SK-N-SH treated with all-trans-retinoic acid at 6 μM for 48 hours (cell line): ENCODE results near the gene AMZ1.
"Not testable (repeated sequence)": the region's sequence is repeated elsewhere in the genome, so short reads cannot be mapped to it uniquely, and the experiment has no call there.

Source experiments
- ARNTL ChIP-seq: fragments of 450-650 bp; formaldehyde crosslinking; IDR thresholded peaks from 2 replicates; pipeline ENCODE4 v1.5.0; 2020; ENCODE audit warnings: low read depth, mild to moderate bottlenecking, moderate library complexity, borderline replicate concordance
- ESRRG ChIP-seq: fragments of 250-450 bp; sonication (Bioruptor Pico); IDR thresholded peaks from 2 replicates; pipeline ENCODE4 v1.6.1; 2021; ENCODE audit warnings: mild to moderate bottlenecking
- GLIS3 ChIP-seq: fragments of 250-450 bp; sonication (Bioruptor Pico); IDR thresholded peaks from 2 replicates; pipeline ENCODE4 v1.5.0; 2020; ENCODE audit warnings: mild to moderate bottlenecking, moderate library complexity
- TCF4 ChIP-seq: fragments of 250-450 bp; sonication (Bioruptor Pico); IDR thresholded peaks from 2 replicates; pipeline ENCODE4 v1.8.0; 2021; ENCODE audit warnings: mild to moderate bottlenecking, moderate library complexity, borderline replicate concordance
- TOX ChIP-seq: fragments of 250-450 bp; sonication (Bioruptor Pico); IDR thresholded peaks from 2 replicates; pipeline ENCODE4 v1.8.0; 2021; ENCODE audit warnings: mild to moderate bottlenecking, moderate library complexity, borderline replicate concordance
- ZC3H10 ChIP-seq: fragments of 250-450 bp; sonication (Bioruptor Pico); IDR thresholded peaks from 2 replicates; pipeline ENCODE4 v1.5.1; 2021; ENCODE audit warnings: mild to moderate bottlenecking, moderate library complexity
- ZFP3 ChIP-seq: fragments of 250-450 bp; sonication (Bioruptor Pico); IDR thresholded peaks from 2 replicates; pipeline ENCODE4 v1.5.0; 2020; ENCODE audit warnings: mild to moderate bottlenecking, moderate library complexity
- ZNF70 ChIP-seq: fragments of 450-650 bp; formaldehyde crosslinking; IDR thresholded peaks from 2 replicates; pipeline ENCODE4 v1.5.0; 2020; ENCODE audit warnings: mild to moderate bottlenecking, moderate library complexity
- TF ChIP-seq, protein P1 (sequence below): fragments of 250-450 bp; sonication (Bioruptor Pico); IDR thresholded peaks from 2 replicates; pipeline ENCODE4 v1.5.0; 2020; ENCODE audit warnings: mild to moderate bottlenecking, moderate library complexity
- TF ChIP-seq, protein P2 (sequence below): fragments of 250-450 bp; sonication (Bioruptor Pico); IDR thresholded peaks from 2 replicates; pipeline ENCODE4 v1.5.1; 2020; ENCODE audit warnings: low read depth, mild to moderate bottlenecking, moderate library complexity
- TF ChIP-seq, protein P3 (sequence below): fragments of 250-450 bp; sonication (Bioruptor Pico); IDR thresholded peaks from 2 replicates; pipeline ENCODE4 v1.8.0; 2021; ENCODE audit warnings: low read depth, mild to moderate bottlenecking, moderate library complexity, borderline replicate concordance
- TF ChIP-seq, protein P4 (sequence below): fragments of 250-450 bp; sonication (Bioruptor Pico); IDR thresholded peaks from 2 replicates; pipeline ENCODE4 v1.8.0; 2020; ENCODE audit warnings: mild to moderate bottlenecking, moderate library complexity, borderline replicate concordance
- TF ChIP-seq, protein P5 (sequence below): fragments of 250-450 bp; sonication (Bioruptor Pico); IDR thresholded peaks from 2 replicates; pipeline ENCODE4 v1.5.1; 2021; ENCODE audit warnings: mild to moderate bottlenecking, moderate library complexity

DNA sequence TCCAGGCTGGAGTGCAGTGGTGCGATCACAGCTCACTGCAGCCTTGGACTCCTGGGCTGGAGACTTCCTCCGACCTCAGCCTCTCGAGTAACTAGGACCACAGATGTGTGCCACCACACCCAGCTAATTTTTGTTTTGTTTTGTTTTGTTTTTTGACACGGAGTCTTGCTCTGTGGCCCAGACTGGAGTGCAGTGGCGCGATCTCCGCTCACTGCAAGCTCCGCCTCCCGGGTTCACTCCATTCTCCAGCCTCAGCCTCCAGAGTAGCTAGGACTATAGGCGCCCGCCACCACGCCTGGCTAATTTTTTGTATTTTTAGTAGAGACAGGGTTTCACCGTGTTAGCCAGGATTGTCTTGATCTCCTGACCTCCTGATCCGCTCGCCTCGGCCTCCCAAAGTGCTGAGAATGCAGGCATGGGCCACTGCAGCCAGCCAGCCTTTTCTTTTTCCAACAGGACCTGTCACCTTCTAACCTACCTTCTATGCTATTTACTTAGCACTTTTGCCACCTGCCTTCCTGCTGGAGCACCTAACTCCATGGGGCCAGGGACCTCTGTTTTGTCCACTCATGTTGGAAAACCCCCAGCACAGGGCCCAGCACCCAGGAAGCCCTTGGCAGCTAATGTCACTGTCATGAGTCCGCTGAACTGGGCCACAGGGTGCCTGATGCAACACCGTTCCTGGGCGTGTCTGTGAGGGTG lies 5.6 kb downstream of the AMZ1 start:
- TF ChIP-seq, protein P1, sequence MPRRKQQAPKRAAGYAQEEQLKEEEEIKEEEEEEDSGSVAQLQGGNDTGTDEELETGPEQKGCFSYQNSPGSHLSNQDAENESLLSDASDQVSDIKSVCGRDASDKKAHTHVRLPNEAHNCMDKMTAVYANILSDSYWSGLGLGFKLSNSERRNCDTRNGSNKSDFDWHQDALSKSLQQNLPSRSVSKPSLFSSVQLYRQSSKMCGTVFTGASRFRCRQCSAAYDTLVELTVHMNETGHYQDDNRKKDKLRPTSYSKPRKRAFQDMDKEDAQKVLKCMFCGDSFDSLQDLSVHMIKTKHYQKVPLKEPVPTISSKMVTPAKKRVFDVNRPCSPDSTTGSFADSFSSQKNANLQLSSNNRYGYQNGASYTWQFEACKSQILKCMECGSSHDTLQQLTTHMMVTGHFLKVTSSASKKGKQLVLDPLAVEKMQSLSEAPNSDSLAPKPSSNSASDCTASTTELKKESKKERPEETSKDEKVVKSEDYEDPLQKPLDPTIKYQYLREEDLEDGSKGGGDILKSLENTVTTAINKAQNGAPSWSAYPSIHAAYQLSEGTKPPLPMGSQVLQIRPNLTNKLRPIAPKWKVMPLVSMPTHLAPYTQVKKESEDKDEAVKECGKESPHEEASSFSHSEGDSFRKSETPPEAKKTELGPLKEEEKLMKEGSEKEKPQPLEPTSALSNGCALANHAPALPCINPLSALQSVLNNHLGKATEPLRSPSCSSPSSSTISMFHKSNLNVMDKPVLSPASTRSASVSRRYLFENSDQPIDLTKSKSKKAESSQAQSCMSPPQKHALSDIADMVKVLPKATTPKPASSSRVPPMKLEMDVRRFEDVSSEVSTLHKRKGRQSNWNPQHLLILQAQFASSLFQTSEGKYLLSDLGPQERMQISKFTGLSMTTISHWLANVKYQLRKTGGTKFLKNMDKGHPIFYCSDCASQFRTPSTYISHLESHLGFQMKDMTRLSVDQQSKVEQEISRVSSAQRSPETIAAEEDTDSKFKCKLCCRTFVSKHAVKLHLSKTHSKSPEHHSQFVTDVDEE (CRISPR knock-in tag): not testable (repeated sequence)
- not testable (repeated sequence) for TF ChIP-seq TOX; TCF4 (CRISPR knock-in tag); GLIS3; ZC3H10 (CRISPR knock-in tag); ESRRG (CRISPR knock-in tag); ZNF70 (CRISPR knock-in tag); ARNTL (CRISPR knock-in tag); ZFP3 (CRISPR knock-in tag)
- TF ChIP-seq, protein P2, sequence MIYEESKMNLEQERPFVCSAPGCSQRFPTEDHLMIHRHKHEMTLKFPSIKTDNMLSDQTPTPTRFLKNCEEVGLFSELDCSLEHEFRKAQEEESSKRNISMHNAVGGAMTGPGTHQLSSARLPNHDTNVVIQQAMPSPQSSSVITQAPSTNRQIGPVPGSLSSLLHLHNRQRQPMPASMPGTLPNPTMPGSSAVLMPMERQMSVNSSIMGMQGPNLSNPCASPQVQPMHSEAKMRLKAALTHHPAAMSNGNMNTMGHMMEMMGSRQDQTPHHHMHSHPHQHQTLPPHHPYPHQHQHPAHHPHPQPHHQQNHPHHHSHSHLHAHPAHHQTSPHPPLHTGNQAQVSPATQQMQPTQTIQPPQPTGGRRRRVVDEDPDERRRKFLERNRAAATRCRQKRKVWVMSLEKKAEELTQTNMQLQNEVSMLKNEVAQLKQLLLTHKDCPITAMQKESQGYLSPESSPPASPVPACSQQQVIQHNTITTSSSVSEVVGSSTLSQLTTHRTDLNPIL (CRISPR knock-in tag): not testable (repeated sequence)
- TF ChIP-seq, protein P3, sequence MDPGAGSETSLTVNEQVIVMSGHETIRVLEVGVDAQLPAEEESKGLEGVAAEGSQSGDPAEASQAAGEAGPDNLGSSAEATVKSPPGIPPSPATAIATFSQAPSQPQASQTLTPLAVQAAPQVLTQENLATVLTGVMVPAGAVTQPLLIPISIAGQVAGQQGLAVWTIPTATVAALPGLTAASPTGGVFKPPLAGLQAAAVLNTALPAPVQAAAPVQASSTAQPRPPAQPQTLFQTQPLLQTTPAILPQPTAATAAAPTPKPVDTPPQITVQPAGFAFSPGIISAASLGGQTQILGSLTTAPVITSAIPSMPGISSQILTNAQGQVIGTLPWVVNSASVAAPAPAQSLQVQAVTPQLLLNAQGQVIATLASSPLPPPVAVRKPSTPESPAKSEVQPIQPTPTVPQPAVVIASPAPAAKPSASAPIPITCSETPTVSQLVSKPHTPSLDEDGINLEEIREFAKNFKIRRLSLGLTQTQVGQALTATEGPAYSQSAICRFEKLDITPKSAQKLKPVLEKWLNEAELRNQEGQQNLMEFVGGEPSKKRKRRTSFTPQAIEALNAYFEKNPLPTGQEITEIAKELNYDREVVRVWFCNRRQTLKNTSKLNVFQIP (CRISPR knock-in tag): not testable (repeated sequence)
- TF ChIP-seq, protein P4, sequence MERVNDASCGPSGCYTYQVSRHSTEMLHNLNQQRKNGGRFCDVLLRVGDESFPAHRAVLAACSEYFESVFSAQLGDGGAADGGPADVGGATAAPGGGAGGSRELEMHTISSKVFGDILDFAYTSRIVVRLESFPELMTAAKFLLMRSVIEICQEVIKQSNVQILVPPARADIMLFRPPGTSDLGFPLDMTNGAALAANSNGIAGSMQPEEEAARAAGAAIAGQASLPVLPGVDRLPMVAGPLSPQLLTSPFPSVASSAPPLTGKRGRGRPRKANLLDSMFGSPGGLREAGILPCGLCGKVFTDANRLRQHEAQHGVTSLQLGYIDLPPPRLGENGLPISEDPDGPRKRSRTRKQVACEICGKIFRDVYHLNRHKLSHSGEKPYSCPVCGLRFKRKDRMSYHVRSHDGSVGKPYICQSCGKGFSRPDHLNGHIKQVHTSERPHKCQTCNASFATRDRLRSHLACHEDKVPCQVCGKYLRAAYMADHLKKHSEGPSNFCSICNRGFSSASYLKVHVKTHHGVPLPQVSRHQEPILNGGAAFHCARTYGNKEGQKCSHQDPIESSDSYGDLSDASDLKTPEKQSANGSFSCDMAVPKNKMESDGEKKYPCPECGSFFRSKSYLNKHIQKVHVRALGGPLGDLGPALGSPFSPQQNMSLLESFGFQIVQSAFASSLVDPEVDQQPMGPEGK (CRISPR knock-in tag): not testable (repeated sequence)
- TF ChIP-seq, protein P5, sequence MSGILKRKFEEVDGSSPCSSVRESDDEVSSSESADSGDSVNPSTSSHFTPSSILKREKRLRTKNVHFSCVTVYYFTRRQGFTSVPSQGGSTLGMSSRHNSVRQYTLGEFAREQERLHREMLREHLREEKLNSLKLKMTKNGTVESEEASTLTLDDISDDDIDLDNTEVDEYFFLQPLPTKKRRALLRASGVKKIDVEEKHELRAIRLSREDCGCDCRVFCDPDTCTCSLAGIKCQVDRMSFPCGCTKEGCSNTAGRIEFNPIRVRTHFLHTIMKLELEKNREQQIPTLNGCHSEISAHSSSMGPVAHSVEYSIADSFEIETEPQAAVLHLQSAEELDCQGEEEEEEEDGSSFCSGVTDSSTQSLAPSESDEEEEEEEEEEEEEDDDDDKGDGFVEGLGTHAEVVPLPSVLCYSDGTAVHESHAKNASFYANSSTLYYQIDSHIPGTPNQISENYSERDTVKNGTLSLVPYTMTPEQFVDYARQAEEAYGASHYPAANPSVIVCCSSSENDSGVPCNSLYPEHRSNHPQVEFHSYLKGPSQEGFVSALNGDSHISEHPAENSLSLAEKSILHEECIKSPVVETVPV (CRISPR knock-in tag): not testable (repeated sequence)
